Measurements from ENCODE around the gene DUOXA2. TPM values are rescaled to one million over a fixed set of nuclear protein-coding genes. Genes with fewer than 3 reads are reported as not detected.
"Not testable (repeated sequence)": the region's sequence is repeated elsewhere in the genome, so short reads cannot be mapped to it uniquely, and the experiment has no call there.

Gene DUOXA2
- not detected for polyA plus RNA-seq (2012; ENCODE audit: insufficient read depth, insufficient read length)

- H3K4me3 ChIP-seq (ENCODE audit: low read length), result no peak within 1 kb of the TSS
- no peak for DNase-seq (ENCODE audit: low read depth, low spot score)
These were observed at the start of gene DUOXA2, which contains the start of gene DUOX2 for GRCh38 chr15:45114076-45114750. TSS of gene DUOXA2 (plus strand) at chr15:45114326. CDS start at chr15:45114606, 280 bp downstream. TSS of gene DUOX2 (minus strand) at chr15:45114172. CDS start at chr15:45113411, 761 bp downstream.

GRCh38 chr15:45064386-45064785 lies 49.7 kb upstream of the DUOXA2 start:
- no peak for DNase-seq (ENCODE audit: low read depth, low spot score)
- H3K4me3 ChIP-seq (ENCODE audit: low read length), result no peak overlapping the region

- not testable (repeated sequence) for H3K4me3 ChIP-seq (ENCODE audit: low read length); DNase-seq (ENCODE audit: low read depth, low spot score)
These were observed 44.2 kb upstream of the DUOXA2 start for GRCh38 chr15:45069942-45070360.

- DNase-seq (ENCODE audit: low read depth, low spot score); H3K4me3 ChIP-seq (ENCODE audit: low read length): not testable (repeated sequence)
These were observed 40.5 kb upstream of the DUOXA2 start for GRCh38 chr15:45073602-45074001.

- DNase-seq (ENCODE audit: low read depth, low spot score); H3K4me3 ChIP-seq (ENCODE audit: low read length): not testable (repeated sequence)
These were observed 38.4 kb upstream of the DUOXA2 start for GRCh38 chr15:45075440-45076320.

GRCh38 chr15:45077391-45077790 lies 36.7 kb upstream of the DUOXA2 start:
- not testable (repeated sequence) for DNase-seq (ENCODE audit: low read depth, low spot score); H3K4me3 ChIP-seq (ENCODE audit: low read length)

- not testable (repeated sequence) for DNase-seq (ENCODE audit: low read depth, low spot score); H3K4me3 ChIP-seq (ENCODE audit: low read length)
These were observed 34.9 kb upstream of the DUOXA2 start for GRCh38 chr15:45079201-45079600.

- DNase-seq (ENCODE audit: low read depth, low spot score); H3K4me3 ChIP-seq (ENCODE audit: low read length): not testable (repeated sequence)
These were observed 34.4 kb upstream of the DUOXA2 start for GRCh38 chr15:45079628-45080246.

- DNase-seq (ENCODE audit: low read depth, low spot score); H3K4me3 ChIP-seq (ENCODE audit: low read length): not testable (repeated sequence)
These were observed 33.5 kb upstream of the DUOXA2 start for GRCh38 chr15:45080593-45080992.

- not testable (repeated sequence) for DNase-seq (ENCODE audit: low read depth, low spot score); H3K4me3 ChIP-seq (ENCODE audit: low read length)
These were observed 31.7 kb upstream of the DUOXA2 start for GRCh38 chr15:45082412-45082811.

GRCh38 chr15:45083223-45083622 lies 30.9 kb upstream of the DUOXA2 start:
- no peak for DNase-seq (ENCODE audit: low read depth, low spot score)
- H3K4me3 ChIP-seq (ENCODE audit: low read length), result no peak overlapping the region

- H3K4me3 ChIP-seq (ENCODE audit: low read length), result no peak overlapping the region
- no peak for DNase-seq (ENCODE audit: low read depth, low spot score)
These were observed 30.0 kb upstream of the DUOXA2 start for GRCh38 chr15:45084163-45084562.

- DNase-seq (ENCODE audit: low read depth, low spot score), result no peak
- H3K4me3 ChIP-seq (ENCODE audit: low read length), result no peak overlapping the region
These were observed 26.6 kb upstream of the DUOXA2 start for GRCh38 chr15:45087513-45087912.

- no peak for DNase-seq (ENCODE audit: low read depth, low spot score)
- H3K4me3 ChIP-seq (ENCODE audit: low read length), result no peak overlapping the region
These were observed 25.1 kb upstream of the DUOXA2 start for GRCh38 chr15:45088801-45089711.

- no peak overlapping the region for H3K4me3 ChIP-seq (ENCODE audit: low read length)
- DNase-seq (ENCODE audit: low read depth, low spot score), result no peak
These were observed 24.3 kb upstream of the DUOXA2 start for GRCh38 chr15:45089712-45090373.

GRCh38 chr15:45091161-45091560 lies 23.0 kb upstream of the DUOXA2 start:
- DNase-seq (ENCODE audit: low read depth, low spot score), result no peak
- H3K4me3 ChIP-seq (ENCODE audit: low read length), result no peak overlapping the region

GRCh38 chr15:45091576-45091975 lies 22.6 kb upstream of the DUOXA2 start:
- DNase-seq (ENCODE audit: low read depth, low spot score), result no peak
- H3K4me3 ChIP-seq (ENCODE audit: low read length), result no peak overlapping the region

- H3K4me3 ChIP-seq (ENCODE audit: low read length), result no peak overlapping the region
- DNase-seq (ENCODE audit: low read depth, low spot score), result no peak
These were observed 21.1 kb upstream of the DUOXA2 start for GRCh38 chr15:45093013-45093412.

Data from Jurkat, Clone E6-1 (cell line).